H9 (cell line): ENCODE data around the gene PPBP. TPM values are rescaled to one million over a fixed set of nuclear protein-coding genes. Genes with fewer than 3 reads are reported as not detected.

Experiments used
- DNase-seq: peaks from one replicate; pipeline ENCODE4 v3.0.0-alpha.2; 2017
- H2AFZ ChIP-seq: one replicate; pipeline ENCODE4 v1.6.1; 2013; ENCODE audit warnings: mild to moderate bottlenecking, low read length, control low read depth, moderate library complexity
- H2AK5ac ChIP-seq: 2 replicates; pipeline ENCODE4 v1.6.1; 2013; ENCODE audit warnings: low read length, control low read depth, mixed read lengths; ENCODE audit not compliant: insufficient read length
- H2BK120ac ChIP-seq: one replicate; pipeline ENCODE4 v1.6.1; 2013; ENCODE audit warnings: low read depth, mild to moderate bottlenecking, low read length, control low read depth, inconsistent platforms; ENCODE audit not compliant: poor library complexity, severe bottlenecking
- H2BK12ac ChIP-seq: 2 replicates; pipeline ENCODE4 v1.6.1; 2013; ENCODE audit warnings: low read length, control low read depth, mixed read lengths, low read depth; ENCODE audit not compliant: insufficient read length
- H2BK15ac ChIP-seq: 2 replicates; pipeline ENCODE4 v1.6.1; 2013; ENCODE audit warnings: low read depth, low read length, control low read depth
- H2BK20ac ChIP-seq: one replicate; pipeline ENCODE4 v1.6.1; 2013; ENCODE audit warnings: low read depth, mild to moderate bottlenecking, low read length, control low read depth, inconsistent platforms; ENCODE audit not compliant: poor library complexity, severe bottlenecking
- H2BK5ac ChIP-seq: 2 replicates; pipeline ENCODE4 v1.6.1; 2013; ENCODE audit warnings: low read length, control low read depth, mixed read lengths; ENCODE audit not compliant: insufficient read length
- H3K14ac ChIP-seq: 2 replicates; pipeline ENCODE4 v1.6.1; 2013; ENCODE audit warnings: low read length, control low read depth; ENCODE audit not compliant: insufficient read depth
- H3K18ac ChIP-seq: 2 replicates; pipeline ENCODE4 v1.6.1; 2013; ENCODE audit warnings: low read depth, mild to moderate bottlenecking, mixed read lengths, low read length, control low read depth; ENCODE audit not compliant: insufficient read length
- H3K23ac ChIP-seq: 2 replicates; pipeline ENCODE4 v1.6.1; 2013; ENCODE audit warnings: low read length, control low read depth, mixed read lengths, low read depth; ENCODE audit not compliant: insufficient read length
- H3K23me2 ChIP-seq: 2 replicates; pipeline ENCODE4 v1.6.1; 2013; ENCODE audit warnings: low read depth, mild to moderate bottlenecking, mixed read lengths, low read length, control low read depth; ENCODE audit not compliant: insufficient read length, poor library complexity, severe bottlenecking
- H3K27ac ChIP-seq: 2 replicates; pipeline ENCODE4 v1.5.1; 2013; ENCODE audit warnings: low read length, control low read depth, mixed read lengths, low read depth; ENCODE audit not compliant: insufficient read length
- H3K27me3 ChIP-seq: 2 replicates; pipeline ENCODE4 v1.6.1; 2013; ENCODE audit warnings: low read length, control low read depth, inconsistent platforms; ENCODE audit not compliant: insufficient read depth
- H3K4ac ChIP-seq: 2 replicates; pipeline ENCODE4 v1.6.1; 2013; ENCODE audit warnings: low read depth, mild to moderate bottlenecking, control low read depth, inconsistent platforms, low read length, moderate library complexity
- H3K4me1 ChIP-seq: 2 replicates; pipeline ENCODE4 v1.6.1; 2013; ENCODE audit warnings: low read length, control low read depth, inconsistent platforms; ENCODE audit not compliant: insufficient read depth
- H3K4me2 ChIP-seq: 2 replicates; pipeline ENCODE4 v1.6.1; 2013; ENCODE audit warnings: low read length, control low read depth, mixed read lengths; ENCODE audit not compliant: insufficient read length, insufficient read depth
- H3K56ac ChIP-seq: 2 replicates; pipeline ENCODE4 v1.6.1; 2013; ENCODE audit warnings: low read depth, mild to moderate bottlenecking, mixed read lengths, low read length, control low read depth; ENCODE audit not compliant: insufficient read length
- H3K79me1 ChIP-seq: 2 replicates; pipeline ENCODE4 v1.6.1; 2013; ENCODE audit warnings: low read depth, mild to moderate bottlenecking, moderate library complexity, low read length, control low read depth, inconsistent platforms; ENCODE audit not compliant: insufficient read depth, poor library complexity, severe bottlenecking
- H3K79me2 ChIP-seq: 2 replicates; pipeline ENCODE4 v1.6.1; 2013; ENCODE audit warnings: low read length, control low read depth, inconsistent platforms; ENCODE audit not compliant: insufficient read depth
- H3K9ac ChIP-seq: 2 replicates; pipeline ENCODE4 v1.6.1; 2013; ENCODE audit warnings: low read length, control low read depth, mixed read lengths; ENCODE audit not compliant: insufficient read length; ENCODE audit errors: extremely low read depth
- H3K9me3 ChIP-seq: one replicate; pipeline ENCODE4 v1.6.1; 2013; ENCODE audit warnings: low read depth, low read length, inconsistent platforms; ENCODE audit not compliant: control insufficient read depth
- H3T11ph ChIP-seq: one replicate; pipeline ENCODE4 v1.6.1; 2013; ENCODE audit warnings: mild to moderate bottlenecking, low read length, control low read depth, inconsistent platforms
- H4K20me1 ChIP-seq: one replicate; pipeline ENCODE4 v1.6.1; 2013; ENCODE audit not compliant: control insufficient read depth, insufficient read length, insufficient read depth
- H4K5ac ChIP-seq: 2 replicates; pipeline ENCODE4 v1.6.1; 2013; ENCODE audit warnings: low read depth, mild to moderate bottlenecking, mixed read lengths, low read length, control low read depth; ENCODE audit not compliant: insufficient read length
- H4K8ac ChIP-seq: replicated peaks from 2 replicates; pipeline ENCODE4 v1.6.1; 2013; ENCODE audit warnings: low read length, control low read depth, mixed read lengths, low read depth; ENCODE audit not compliant: insufficient read length
- H4K91ac ChIP-seq: 2 replicates; pipeline ENCODE4 v1.6.1; 2013; ENCODE audit warnings: low read depth, mild to moderate bottlenecking, moderate library complexity, mixed read lengths, low read length, control low read depth; ENCODE audit not compliant: insufficient read length
- H3K27ac Mint-ChIP-seq, 3 experiments: 2 replicates in 2 of 3; 3 replicates in 1 of 3; pipeline ENCODE4 v1.8.0; 2020 to 2021; ENCODE audit warnings: mixed read lengths in 3 of 3, mild to moderate bottlenecking in 1 of 3, moderate library complexity in 1 of 3
- H3K27me3 Mint-ChIP-seq: 2 replicates; pipeline ENCODE4 v1.8.0; 2021; ENCODE audit warnings: low read depth, mild to moderate bottlenecking, moderate library complexity, mixed read lengths
- H3K36me3 Mint-ChIP-seq, 3 experiments: 2 replicates in 2 of 3; 3 replicates in 1 of 3; pipeline ENCODE4 v1.8.0; 2020 to 2021; ENCODE audit warnings: low read depth in 3 of 3, mixed read lengths in 3 of 3; ENCODE audit not compliant: insufficient read depth in 1 of 3
- H3K4me1 Mint-ChIP-seq, 2 experiments: 2 replicates each; pipeline ENCODE4 v1.8.0; 2020; ENCODE audit warnings: mixed read lengths in 2 of 2
- H3K4me3 Mint-ChIP-seq, 2 experiments: 2 replicates in 1 of 2; 3 replicates in 1 of 2; pipeline ENCODE4 v1.8.0; 2020 to 2021; ENCODE audit warnings: mild to moderate bottlenecking in 2 of 2, mixed read lengths in 2 of 2, moderate library complexity in 1 of 2
- H3K9me3 Mint-ChIP-seq, 2 experiments: 2 replicates in 1 of 2; 3 replicates in 1 of 2; pipeline ENCODE4 v1.8.0; 2020; ENCODE audit warnings: mild to moderate bottlenecking in 2 of 2, mixed read lengths in 2 of 2, moderate library complexity in 1 of 2
- WGBS: extraction: QIAGEN DNeasy Blood & Tissue Kit; methylation state at CpG from one replicate; pipeline ENCODE4 v1.1.7; 2013; ENCODE audit warnings: missing lambda C conversion rate, low lambda C conversion rate, mixed read lengths; ENCODE audit not compliant: insufficient read length; ENCODE audit errors: extremely low coverage; 5-methylcytosine and 5-hydroxymethylcytosine counted together
- total RNA-seq: library from RNA; stranded (reverse); gene quantifications from 2 replicates; pipeline ENCODE4 v1.2.1, GENCODE V29; 2021
- TF ChIP-seq, protein P1 (sequence below): fragments of 200-600 bp; sonication (generic); conservative IDR thresholded peaks from 3 replicates; pipeline ENCODE4 v1.8.0; 2021; ENCODE audit warnings: antibody characterized with exemption, mild to moderate bottlenecking

The PPBP gene
- total RNA-seq, 1 experiment from 2014 or later = 0.33 TPM

DNA sequence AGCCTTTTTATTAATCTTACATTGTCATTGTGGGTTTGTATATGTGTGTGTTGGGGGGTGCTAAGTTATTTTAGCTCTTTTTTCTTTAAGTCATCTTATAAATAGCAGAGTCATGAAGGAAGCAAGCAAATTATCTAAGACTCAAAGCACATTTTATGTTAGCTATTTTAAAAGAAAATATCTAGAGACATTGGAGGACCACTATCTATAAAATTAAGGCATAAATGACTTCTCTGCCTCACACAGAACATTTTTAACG lies 3.7 kb upstream of the PPBP start:
- no peaks in the 10 kb centered on the region for H3K4me1 ChIP-seq
- no peak overlapping the region for H3K56ac ChIP-seq
- Mint-ChIP-seq H3K9me3 (peaks cover 0 to 7% of the 10 kb centered on the region in 2 experiments; a peak in 2 of 5 replicates), H3K4me3 (no peak overlapping the region), H3K4me1 (peaks cover 13 to 30% of the 10 kb centered on the region in 2 experiments), H3K27me3 (no peaks in the 10 kb centered on the region), H3K27ac (no peak overlapping the region), H3K36me3 (peaks cover 3 to 26% (median 17%) of the 10 kb centered on the region in 3 experiments; a peak in 6 of 7 replicates)
- H3T11ph ChIP-seq = no peak overlapping the region
- H3K4ac ChIP-seq = no peak overlapping the region
- no CpG with 5 or more reads among the region's 1 CpG for whole genome bisulfite sequencing
- no peaks in the 10 kb centered on the region for H3K23me2 ChIP-seq
- H2BK20ac ChIP-seq = no peak overlapping the region
- H4K5ac ChIP-seq = no peak overlapping the region
- H3K79me2 ChIP-seq = no peaks in the 10 kb centered on the region
- H3K9ac ChIP-seq = no peak overlapping the region
- H3K27ac ChIP-seq = no peak overlapping the region
- H2BK120ac ChIP-seq = no peak overlapping the region
- H3K18ac ChIP-seq = no peak overlapping the region
- no peak overlapping the region for H2AK5ac ChIP-seq
- no peak overlapping the region for H2BK12ac ChIP-seq
- no peaks in the 10 kb centered on the region for H3K79me1 ChIP-seq
- H3K9me3 ChIP-seq = no peaks in the 10 kb centered on the region
- H3K27me3 ChIP-seq = no peaks in the 10 kb centered on the region
- H2BK5ac ChIP-seq = no peak overlapping the region
- no peak for DNase-seq
- H4K91ac ChIP-seq = no peak overlapping the region
- TF ChIP-seq, protein P1, sequence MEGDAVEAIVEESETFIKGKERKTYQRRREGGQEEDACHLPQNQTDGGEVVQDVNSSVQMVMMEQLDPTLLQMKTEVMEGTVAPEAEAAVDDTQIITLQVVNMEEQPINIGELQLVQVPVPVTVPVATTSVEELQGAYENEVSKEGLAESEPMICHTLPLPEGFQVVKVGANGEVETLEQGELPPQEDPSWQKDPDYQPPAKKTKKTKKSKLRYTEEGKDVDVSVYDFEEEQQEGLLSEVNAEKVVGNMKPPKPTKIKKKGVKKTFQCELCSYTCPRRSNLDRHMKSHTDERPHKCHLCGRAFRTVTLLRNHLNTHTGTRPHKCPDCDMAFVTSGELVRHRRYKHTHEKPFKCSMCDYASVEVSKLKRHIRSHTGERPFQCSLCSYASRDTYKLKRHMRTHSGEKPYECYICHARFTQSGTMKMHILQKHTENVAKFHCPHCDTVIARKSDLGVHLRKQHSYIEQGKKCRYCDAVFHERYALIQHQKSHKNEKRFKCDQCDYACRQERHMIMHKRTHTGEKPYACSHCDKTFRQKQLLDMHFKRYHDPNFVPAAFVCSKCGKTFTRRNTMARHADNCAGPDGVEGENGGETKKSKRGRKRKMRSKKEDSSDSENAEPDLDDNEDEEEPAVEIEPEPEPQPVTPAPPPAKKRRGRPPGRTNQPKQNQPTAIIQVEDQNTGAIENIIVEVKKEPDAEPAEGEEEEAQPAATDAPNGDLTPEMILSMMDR = no peak
- H4K20me1 ChIP-seq = no peaks in the 10 kb centered on the region
- H4K8ac ChIP-seq = no peak overlapping the region
- no peak overlapping the region for H2BK15ac ChIP-seq
- H3K23ac ChIP-seq = no peak overlapping the region
- no peak overlapping the region for H3K4me2 ChIP-seq
- H2AFZ ChIP-seq = no peak overlapping the region
- no peak overlapping the region for H3K14ac ChIP-seq
